Stomach smooth muscle (tissue), 2 donors: ENCODE results near the gene SPRR1B.
"Not testable (repeated sequence)": the region's sequence is repeated elsewhere in the genome, so short reads cannot be mapped to it uniquely, and the experiment has no call there.

Source experiments
- H3K27ac ChIP-seq: one replicate; pipeline ENCODE4 v1.7.0; 2013; ENCODE audit warnings: mild to moderate bottlenecking, low read length, inconsistent platforms
- H3K27me3 ChIP-seq, 2 donors: one replicate each; pipeline ENCODE4 v1.7.0; 2013; ENCODE audit warnings: low read length in 2 of 2; ENCODE audit not compliant: insufficient read depth in 2 of 2, control insufficient read depth in 1 of 2
- H3K36me3 ChIP-seq, 2 donors: one replicate each; pipeline ENCODE4 v1.7.0; 2013; ENCODE audit warnings: low read length in 2 of 2; ENCODE audit not compliant: control insufficient read depth in 2 of 2, insufficient read depth in 2 of 2
- H3K4me1 ChIP-seq: one replicate; pipeline ENCODE4 v1.7.0; 2013; ENCODE audit warnings: low read length; ENCODE audit not compliant: control insufficient read depth, insufficient read depth
- H3K4me3 ChIP-seq, 2 donors: one replicate each; pipeline ENCODE4 v1.7.0; 2013; ENCODE audit warnings: low read length in 2 of 2
- H3K9ac ChIP-seq, 2 donors: one replicate each; pipeline ENCODE4 v1.7.0; 2013; ENCODE audit warnings: low read length in 2 of 2, mild to moderate bottlenecking in 1 of 2
- H3K9me3 ChIP-seq, 2 donors: one replicate each; pipeline ENCODE4 v1.7.0; 2013; ENCODE audit warnings: low read length in 2 of 2; ENCODE audit not compliant: control insufficient read depth in 2 of 2
- donor health status: healthy.
- donor health status: Pancreatic carcinoma.

The SPRR1B gene

GRCh38 chr1:153000294-153000693, 30.7 kb upstream of the SPRR1B start:
- H3K9me3 ChIP-seq, result peaks cover 0 to 4% of the 10 kb centered on the region in 2 donors
- no peak overlapping the region for H3K4me3 ChIP-seq
- H3K36me3 ChIP-seq, result no peaks in the 10 kb centered on the region
- no peaks in the 10 kb centered on the region for H3K4me1 ChIP-seq
- H3K9ac ChIP-seq, result no peak overlapping the region
- peaks cover 0 to 2% of the 10 kb centered on the region in 2 donors for H3K27me3 ChIP-seq
- H3K27ac ChIP-seq, result no peak overlapping the region

GRCh38 chr1:153001382-153001781, 29.6 kb upstream of the SPRR1B start, which contains the start of gene SPRR3:
SPRR3 (plus strand) TSS chr1:153001749; CDS start chr1:153003021, 1,272 bp downstream.
- H3K4me1 ChIP-seq, result no peaks in the 10 kb centered on the region
- no peaks in the 10 kb centered on the region for H3K9me3 ChIP-seq
- no peaks in the 10 kb centered on the region for H3K36me3 ChIP-seq
- H3K9ac ChIP-seq, result no peak within 1 kb of the TSS
- no peak within 1 kb of the TSS for H3K27ac ChIP-seq
- peaks cover 0 to 2% of the 10 kb centered on the region in 2 donors for H3K27me3 ChIP-seq
- no peak within 1 kb of the TSS for H3K4me3 ChIP-seq

GRCh38 chr1:153011235-153011758, 19.7 kb upstream of the SPRR1B start:
- not testable (repeated sequence) for H3K27me3 ChIP-seq, H3K4me1 ChIP-seq, H3K36me3 ChIP-seq, H3K27ac ChIP-seq, H3K9ac ChIP-seq, H3K9me3 ChIP-seq, H3K4me3 ChIP-seq

GRCh38 chr1:153021829-153022228, 9.2 kb upstream of the SPRR1B start:
- H3K27ac ChIP-seq, H3K4me3 ChIP-seq, H3K27me3 ChIP-seq, H3K9ac ChIP-seq, H3K9me3 ChIP-seq, H3K4me1 ChIP-seq, H3K36me3 ChIP-seq: not testable (repeated sequence)

GRCh38 chr1:153022340-153022739, 8.7 kb upstream of the SPRR1B start:
- not testable (repeated sequence) for H3K36me3 ChIP-seq, H3K9ac ChIP-seq, H3K9me3 ChIP-seq, H3K4me3 ChIP-seq, H3K27me3 ChIP-seq, H3K27ac ChIP-seq, H3K4me1 ChIP-seq

- Histone ChIP-seq H3K27ac (no peak overlapping the region), H3K9me3 (no peaks in the 10 kb centered on the region), H3K36me3 (no peaks in the 10 kb centered on the region), H3K9ac (no peak overlapping the region), H3K27me3 (no peaks in the 10 kb centered on the region), H3K4me1 (no peaks in the 10 kb centered on the region), H3K4me3 (no peak overlapping the region)
These were observed 7.9 kb upstream of the SPRR1B start for GRCh38 chr1:153023109-153023508.

- H3K4me1 ChIP-seq, result no peaks in the 10 kb centered on the region
- no peak overlapping the region for H3K27ac ChIP-seq
- H3K27me3 ChIP-seq, result no peaks in the 10 kb centered on the region
These were observed 6.6 kb upstream of the SPRR1B start for GRCh38 chr1:153024413-153024812.

GRCh38 chr1:153025797-153026196, 5.2 kb upstream of the SPRR1B start:
- no peaks in the 10 kb centered on the region for H3K36me3 ChIP-seq
- H3K27ac ChIP-seq, result no peak overlapping the region
- H3K4me1 ChIP-seq, result no peaks in the 10 kb centered on the region
- H3K9ac ChIP-seq, result no peak overlapping the region
- H3K27me3 ChIP-seq, result no peaks in the 10 kb centered on the region
- no peaks in the 10 kb centered on the region for H3K9me3 ChIP-seq
- no peak overlapping the region for H3K4me3 ChIP-seq

More at GRCh38 chr1:153024413-153024812, 6.6 kb upstream of the SPRR1B start:
- no peak overlapping the region for H3K4me3 ChIP-seq
- no peaks in the 10 kb centered on the region for H3K36me3 ChIP-seq
- no peak overlapping the region for H3K9ac ChIP-seq
- H3K9me3 ChIP-seq, result no peaks in the 10 kb centered on the region

- no peaks in the 10 kb centered on the region for H3K27me3 ChIP-seq
- H3K4me1 ChIP-seq, result no peaks in the 10 kb centered on the region
- no peak overlapping the region for H3K9ac ChIP-seq
- H3K9me3 ChIP-seq, result no peaks in the 10 kb centered on the region
- no peak overlapping the region for H3K4me3 ChIP-seq
- no peaks in the 10 kb centered on the region for H3K36me3 ChIP-seq
- H3K27ac ChIP-seq, result no peak overlapping the region
These were observed 2.2 kb upstream of the SPRR1B start for GRCh38 chr1:153028766-153029165.

GRCh38 chr1:153032073-153032472, 1.1 kb downstream of the SPRR1B start:
- no peaks in the 10 kb centered on the region for H3K36me3 ChIP-seq
- no peak overlapping the region for H3K27ac ChIP-seq
- no peak overlapping the region for H3K9ac ChIP-seq

GRCh38 chr1:153032677-153033308, 1.8 kb downstream of the SPRR1B start:
- Histone ChIP-seq H3K27ac (no peak overlapping the region), H3K4me1 (no peaks in the 10 kb centered on the region), H3K9ac (no peak overlapping the region), H3K36me3 (no peaks in the 10 kb centered on the region), H3K4me3 (no peak overlapping the region), H3K9me3 (no peaks in the 10 kb centered on the region), H3K27me3 (no peaks in the 10 kb centered on the region)

More at GRCh38 chr1:153032073-153032472, 1.1 kb downstream of the SPRR1B start:
- Histone ChIP-seq H3K4me3 (no peak overlapping the region), H3K27me3 (no peaks in the 10 kb centered on the region), H3K9me3 (no peaks in the 10 kb centered on the region), H3K4me1 (no peaks in the 10 kb centered on the region)
